Stimulated activated naive CD8-positive, alpha-beta T cell treated with anti-CD3 and anti-CD28 coated beads, Interleukin-15, Interleukin-2, amounts not matched to agents 100 ng/mL and 50 ng/mL, for 24 hours (primary cell): Measurements from ENCODE around the gene KIF23.

Experiments used
- H3K27ac Mint-ChIP-seq: one replicate; pipeline ENCODE4 v1.8.0; 2021; ENCODE audit warnings: mild to moderate bottlenecking, mixed read lengths
- H3K27me3 Mint-ChIP-seq: one replicate; pipeline ENCODE4 v1.8.0; 2021; ENCODE audit warnings: mixed read lengths
- H3K36me3 Mint-ChIP-seq: one replicate; pipeline ENCODE4 v1.8.0; 2021; ENCODE audit warnings: low read depth, mixed read lengths
- H3K4me1 Mint-ChIP-seq: one replicate; pipeline ENCODE4 v1.8.0; 2021; ENCODE audit warnings: low read depth, mixed read lengths
- H3K4me3 Mint-ChIP-seq: one replicate; pipeline ENCODE4 v1.8.0; 2021; ENCODE audit warnings: mild to moderate bottlenecking, mixed read lengths
- H3K9me3 Mint-ChIP-seq: one replicate; pipeline ENCODE4 v1.8.0; 2021; ENCODE audit warnings: mixed read lengths

KIF23 gene

DNA sequence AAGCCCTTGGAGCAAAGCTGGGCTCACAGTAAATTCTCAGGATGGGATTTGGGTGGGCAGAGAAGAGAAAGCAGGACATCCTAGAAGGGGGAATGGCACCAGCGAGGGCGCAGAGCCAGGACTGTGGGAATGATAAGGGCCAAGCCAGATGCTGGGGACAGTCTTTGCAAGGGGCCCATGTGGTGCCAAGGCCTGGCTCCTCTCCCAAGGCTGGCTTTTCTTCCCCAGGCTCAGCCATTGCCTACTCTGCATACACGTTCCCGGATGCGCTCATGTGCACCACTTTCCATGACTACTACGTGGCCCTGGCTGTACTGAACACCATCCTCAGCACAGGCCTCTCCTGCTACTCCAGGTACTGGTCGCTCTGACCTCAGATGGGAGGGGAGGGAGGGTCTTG lies 24.7 kb upstream of the KIF23 start:
- no peaks in the 10 kb centered on the region for H3K27me3 Mint-ChIP-seq
- no peaks in the 10 kb centered on the region for H3K9me3 Mint-ChIP-seq
- no peak overlapping the region for H3K27ac Mint-ChIP-seq
- H3K4me3 Mint-ChIP-seq, result no peak overlapping the region
- peaks cover 5% of the 10 kb centered on the region for H3K4me1 Mint-ChIP-seq
- H3K36me3 Mint-ChIP-seq, result no peaks in the 10 kb centered on the region

DNA sequence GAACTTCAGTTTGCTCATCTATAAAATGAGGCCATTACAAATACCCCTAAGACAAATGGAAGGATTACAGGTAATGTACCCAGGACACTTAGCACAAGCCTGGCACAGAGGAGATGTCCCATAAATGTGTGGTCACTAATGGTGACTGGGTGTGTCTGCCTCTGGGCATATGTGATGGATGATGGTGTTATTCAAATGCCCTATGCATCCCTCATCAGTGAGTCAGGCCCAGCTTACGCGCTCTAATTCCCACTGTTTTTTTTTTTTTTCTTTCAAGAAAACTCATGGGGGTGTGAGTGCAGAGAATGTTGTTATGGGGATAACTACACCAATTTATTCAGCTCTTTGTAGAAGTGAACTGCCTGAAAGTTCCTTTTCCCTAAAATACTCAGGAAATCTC lies 23.6 kb upstream of the KIF23 start:
- no peaks in the 10 kb centered on the region for H3K36me3 Mint-ChIP-seq
- no peak overlapping the region for H3K27ac Mint-ChIP-seq
- no peaks in the 10 kb centered on the region for H3K9me3 Mint-ChIP-seq
- no peaks in the 10 kb centered on the region for H3K27me3 Mint-ChIP-seq
- no peak overlapping the region for H3K4me3 Mint-ChIP-seq
- peaks cover 7% of the 10 kb centered on the region for H3K4me1 Mint-ChIP-seq

DNA sequence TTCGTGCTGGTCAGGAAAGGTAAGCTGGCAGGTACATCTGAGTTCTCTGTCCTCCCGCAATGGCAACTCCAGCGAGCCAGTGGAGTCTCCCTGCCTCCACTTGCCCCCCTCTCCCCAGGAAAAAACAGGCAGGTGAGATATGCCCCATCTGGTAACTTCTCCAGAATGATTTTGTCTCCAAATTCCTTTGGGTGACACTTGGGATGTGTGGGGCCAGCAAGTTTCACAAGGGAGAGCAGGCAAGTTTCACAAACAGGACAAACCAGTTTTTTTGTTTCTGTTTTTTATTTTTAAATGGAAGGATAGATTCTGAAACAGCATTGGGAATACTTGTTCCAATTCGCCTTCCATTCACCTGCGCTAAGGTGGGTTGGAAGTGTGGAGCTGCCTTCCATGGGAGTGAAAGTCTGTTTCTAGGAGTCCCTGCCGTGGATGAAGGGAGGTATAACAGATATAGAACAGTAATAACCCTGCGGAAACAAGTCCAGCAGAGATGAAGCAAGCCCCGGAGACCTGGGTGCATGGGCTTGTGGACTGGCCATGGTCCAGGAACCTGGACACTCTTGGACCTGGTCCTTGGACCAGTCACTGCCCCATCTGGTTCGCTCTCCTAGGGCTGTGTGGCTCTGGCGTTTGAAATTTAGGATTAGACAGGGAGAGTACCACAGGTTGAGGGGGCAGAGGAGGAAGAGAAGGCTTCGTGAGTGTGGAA lies 22.9 kb upstream of the KIF23 start:
- Mint-ChIP-seq H3K27me3 (no peaks in the 10 kb centered on the region), H3K4me1 (peaks cover 7% of the 10 kb centered on the region), H3K9me3 (no peaks in the 10 kb centered on the region), H3K27ac (no peak overlapping the region), H3K4me3 (no peak overlapping the region), H3K36me3 (no peaks in the 10 kb centered on the region)

DNA sequence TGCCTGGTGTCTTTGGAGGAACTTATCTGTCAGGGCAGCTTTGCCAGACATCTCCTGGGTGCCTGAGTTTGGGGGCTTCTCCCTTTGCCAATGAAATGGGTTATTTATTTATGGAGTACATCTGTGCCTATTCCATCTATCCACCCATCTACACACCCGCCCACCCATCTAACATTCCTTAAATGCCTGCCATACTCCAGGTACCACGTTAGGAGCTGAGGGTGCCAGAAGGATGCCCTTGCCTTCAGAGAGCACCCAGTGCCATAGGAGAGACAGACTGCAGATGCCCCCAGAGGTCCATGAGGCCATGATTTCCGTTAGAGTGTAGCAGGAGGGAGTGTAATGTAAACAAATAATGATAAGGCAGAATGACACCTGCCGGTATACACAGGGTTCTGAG lies 21.8 kb upstream of the KIF23 start:
- no peaks in the 10 kb centered on the region for H3K9me3 Mint-ChIP-seq
- H3K4me1 Mint-ChIP-seq, result peaks cover 7% of the 10 kb centered on the region
- no peak overlapping the region for H3K27ac Mint-ChIP-seq
- no peak overlapping the region for H3K4me3 Mint-ChIP-seq
- no peaks in the 10 kb centered on the region for H3K36me3 Mint-ChIP-seq
- H3K27me3 Mint-ChIP-seq, result no peaks in the 10 kb centered on the region

DNA sequence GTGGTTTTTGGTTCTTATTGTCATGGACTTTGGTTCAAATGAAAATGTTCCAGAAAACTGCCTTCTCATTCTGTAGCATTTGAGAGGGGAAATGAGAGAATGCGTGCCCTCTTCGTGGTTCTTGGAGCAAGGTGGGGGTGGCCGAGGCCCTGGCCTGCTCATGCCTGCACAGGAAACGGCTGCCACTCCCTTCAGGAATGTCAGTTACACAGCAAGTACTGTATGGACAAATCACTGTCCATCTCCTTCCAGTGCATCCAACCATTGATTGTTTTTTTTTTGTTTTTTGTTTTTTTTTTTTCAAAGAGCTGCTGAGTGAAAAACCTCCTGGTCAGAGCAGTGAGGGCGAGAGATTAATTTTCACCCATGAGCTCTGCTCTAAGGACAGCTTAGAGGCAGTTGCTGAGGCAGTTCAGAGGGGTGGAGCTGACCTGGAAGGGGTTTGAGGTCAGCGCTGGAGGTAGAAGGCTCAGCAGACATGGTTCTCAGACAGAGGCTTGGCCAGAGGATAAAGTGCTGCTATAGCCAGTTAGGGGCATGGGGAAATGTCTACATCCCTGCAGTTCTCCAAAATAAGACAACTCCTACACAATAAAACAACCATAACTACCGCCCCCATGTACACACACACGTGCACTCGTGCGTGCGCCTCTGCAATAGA lies 20.2 kb upstream of the KIF23 start:
- no peaks in the 10 kb centered on the region for H3K27me3 Mint-ChIP-seq
- no peak overlapping the region for H3K4me3 Mint-ChIP-seq
- no peaks in the 10 kb centered on the region for H3K36me3 Mint-ChIP-seq
- peak overlapping the region; percentile 38 for H3K27ac Mint-ChIP-seq
- H3K9me3 Mint-ChIP-seq, result no peaks in the 10 kb centered on the region
- H3K4me1 Mint-ChIP-seq, result peaks cover 7% of the 10 kb centered on the region

DNA sequence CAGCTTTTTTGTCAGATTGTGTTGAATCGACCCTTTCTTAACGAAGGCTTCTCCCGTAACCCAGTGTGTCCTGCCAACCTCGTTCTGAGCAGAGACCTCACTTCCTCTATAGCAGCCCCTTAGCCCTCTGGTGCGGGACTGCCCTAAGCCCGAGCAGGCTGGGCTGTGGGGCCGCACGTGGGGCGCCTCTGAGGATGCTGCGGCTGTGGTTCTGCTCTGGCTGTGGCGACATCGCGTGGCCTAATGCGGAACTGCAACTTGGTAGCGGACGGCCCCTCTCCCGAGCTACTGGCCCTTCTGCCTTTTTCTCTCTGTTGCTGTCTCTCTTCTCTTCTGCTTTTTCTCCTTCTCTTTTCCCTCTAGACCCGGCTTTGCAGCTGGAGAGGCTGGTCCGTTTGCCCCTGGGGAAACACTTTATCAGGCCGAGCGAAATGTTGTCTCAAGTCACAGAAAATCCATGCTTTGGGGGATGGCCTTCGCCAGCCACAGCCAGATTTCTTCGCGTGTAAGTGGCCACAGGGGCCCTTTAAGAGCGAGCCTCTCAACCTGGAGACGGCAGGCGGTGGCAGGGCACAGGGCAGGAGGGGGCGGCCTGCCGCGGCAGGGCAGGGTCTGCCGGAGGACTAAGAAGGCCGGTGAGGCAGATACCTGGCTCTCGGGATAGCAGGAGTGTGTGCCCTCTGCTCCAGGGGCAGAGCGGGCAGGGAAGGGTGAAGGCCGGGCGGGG lies 19.4 kb upstream of the KIF23 start:
- no peak overlapping the region for H3K4me3 Mint-ChIP-seq
- no peaks in the 10 kb centered on the region for H3K9me3 Mint-ChIP-seq
- H3K36me3 Mint-ChIP-seq, result no peaks in the 10 kb centered on the region
- H3K27ac Mint-ChIP-seq, result peak overlapping the region; percentile 38
- H3K27me3 Mint-ChIP-seq, result no peaks in the 10 kb centered on the region
- peaks cover 7% of the 10 kb centered on the region for H3K4me1 Mint-ChIP-seq

DNA sequence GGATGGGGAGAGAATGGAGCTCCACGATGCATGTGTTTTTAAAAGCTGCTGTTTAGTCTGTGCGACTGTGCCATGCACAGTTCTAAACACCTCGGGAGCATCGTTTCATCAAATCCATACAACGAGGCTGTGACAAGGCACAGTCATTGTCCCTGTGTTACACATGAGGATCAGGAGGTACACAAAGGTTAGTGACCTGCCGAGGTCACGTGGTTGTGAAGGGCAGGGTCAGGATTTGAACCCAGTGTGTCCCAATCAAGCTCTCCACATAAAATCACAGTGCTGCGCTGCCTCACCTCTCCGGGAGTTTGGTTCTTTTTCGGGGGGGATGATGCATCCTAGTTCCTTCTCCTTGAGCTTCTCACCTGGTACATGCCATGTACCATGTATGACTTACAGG lies 18.7 kb upstream of the KIF23 start:
- H3K4me3 Mint-ChIP-seq, result no peak overlapping the region
- H3K27ac Mint-ChIP-seq, result no peak overlapping the region
- no peaks in the 10 kb centered on the region for H3K9me3 Mint-ChIP-seq
- peaks cover 9% of the 10 kb centered on the region for H3K4me1 Mint-ChIP-seq
- H3K27me3 Mint-ChIP-seq, result no peaks in the 10 kb centered on the region
- H3K36me3 Mint-ChIP-seq, result no peaks in the 10 kb centered on the region

DNA sequence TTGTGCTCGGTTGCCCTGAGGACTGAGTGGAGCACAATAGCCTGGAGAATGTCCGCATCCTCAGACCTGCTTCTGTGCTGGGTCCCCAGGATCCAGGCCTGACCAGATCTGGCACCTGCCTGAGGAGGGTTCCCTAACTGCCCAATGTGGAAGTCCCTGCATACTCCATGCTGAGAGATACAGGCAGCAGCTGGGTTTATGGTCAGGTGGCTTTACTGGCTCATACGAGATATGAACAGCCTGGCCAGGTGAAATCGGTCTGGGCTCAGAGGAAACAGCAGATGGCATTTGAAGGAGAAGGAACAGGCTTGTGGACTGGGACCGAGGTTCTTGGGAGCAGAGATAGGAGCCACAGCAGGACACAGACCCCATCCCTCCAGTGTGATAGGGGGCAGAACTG lies 18.2 kb upstream of the KIF23 start:
- Mint-ChIP-seq H3K9me3 (no peaks in the 10 kb centered on the region), H3K27me3 (no peaks in the 10 kb centered on the region), H3K27ac (no peak overlapping the region), H3K36me3 (no peaks in the 10 kb centered on the region), H3K4me1 (peaks cover 14% of the 10 kb centered on the region), H3K4me3 (no peak overlapping the region)

DNA sequence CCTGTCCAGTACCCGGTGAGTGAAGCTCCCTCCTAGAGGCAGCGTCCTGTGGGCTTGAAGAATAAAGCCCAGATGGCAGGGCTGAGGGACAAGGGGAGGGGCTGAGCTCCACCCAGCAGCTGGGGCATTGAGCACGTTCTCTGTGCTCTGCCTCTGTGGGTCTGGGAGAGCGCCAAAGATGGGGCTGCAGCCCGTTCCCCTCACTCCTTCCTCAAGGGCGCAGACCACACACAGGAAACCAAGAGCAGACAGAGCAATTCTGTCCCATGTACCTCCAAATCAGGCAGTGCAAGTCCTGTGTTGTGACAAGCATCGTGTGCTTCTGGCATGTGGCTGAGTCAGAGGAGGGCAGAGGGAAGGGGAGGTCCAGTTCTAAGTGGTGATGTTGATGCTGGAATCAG lies 15.7 kb upstream of the KIF23 start:
- H3K27ac Mint-ChIP-seq, result no peak overlapping the region
- no peaks in the 10 kb centered on the region for H3K36me3 Mint-ChIP-seq
- H3K9me3 Mint-ChIP-seq, result no peaks in the 10 kb centered on the region
- H3K27me3 Mint-ChIP-seq, result peaks cover 3% of the 10 kb centered on the region
- H3K4me3 Mint-ChIP-seq, result no peak overlapping the region
- H3K4me1 Mint-ChIP-seq, result peaks cover 18% of the 10 kb centered on the region

DNA sequence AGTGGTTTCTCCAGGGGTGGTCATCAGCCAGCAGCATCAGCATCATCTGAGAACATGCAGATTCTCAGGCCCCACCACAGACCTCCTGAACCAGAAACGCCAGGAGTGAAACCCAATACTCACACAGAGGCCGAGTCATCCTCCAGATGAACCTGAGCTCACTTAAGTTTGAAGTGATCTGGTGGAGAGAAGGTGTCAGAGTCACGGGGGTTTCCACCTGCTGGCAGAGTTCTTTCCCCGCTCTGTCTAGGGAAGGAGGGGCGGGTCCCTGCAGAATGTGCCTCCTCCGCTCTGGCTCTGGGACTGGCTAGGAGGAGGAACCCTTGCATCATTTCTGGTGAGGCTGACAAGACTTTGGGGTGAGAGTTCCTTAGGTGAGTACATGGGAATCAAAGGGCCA lies 13.3 kb upstream of the KIF23 start:
- H3K4me3 Mint-ChIP-seq, result no peak overlapping the region
- no peak overlapping the region for H3K27ac Mint-ChIP-seq
- no peaks in the 10 kb centered on the region for H3K36me3 Mint-ChIP-seq
- peaks cover 11% of the 10 kb centered on the region for H3K4me1 Mint-ChIP-seq
- H3K9me3 Mint-ChIP-seq, result no peaks in the 10 kb centered on the region
- peaks cover 12% of the 10 kb centered on the region for H3K27me3 Mint-ChIP-seq

DNA sequence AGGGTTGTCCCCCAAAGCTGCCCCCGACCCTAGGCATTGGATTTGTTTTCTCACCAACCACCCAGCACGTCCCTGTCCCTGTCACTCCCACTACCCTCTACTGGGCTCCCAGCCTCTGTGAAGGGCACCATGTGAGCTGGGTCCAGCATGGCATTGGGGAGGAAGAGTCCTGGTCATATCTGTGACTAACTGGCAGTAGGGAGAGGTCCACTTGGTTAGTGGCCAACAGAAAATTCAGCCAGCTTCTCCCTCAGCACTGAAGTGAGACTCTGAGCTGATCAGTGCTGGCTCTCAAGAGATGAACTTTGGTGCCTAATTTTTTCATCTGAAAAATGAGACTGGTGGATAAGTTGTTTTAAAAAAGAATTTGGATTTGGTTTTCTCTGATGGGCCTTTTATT lies 11.3 kb upstream of the KIF23 start:
- no peak overlapping the region for H3K27ac Mint-ChIP-seq
- peaks cover 11% of the 10 kb centered on the region for H3K4me1 Mint-ChIP-seq
- no peaks in the 10 kb centered on the region for H3K36me3 Mint-ChIP-seq
- peaks cover 15% of the 10 kb centered on the region for H3K27me3 Mint-ChIP-seq
- no peak overlapping the region for H3K4me3 Mint-ChIP-seq
- no peaks in the 10 kb centered on the region for H3K9me3 Mint-ChIP-seq

DNA sequence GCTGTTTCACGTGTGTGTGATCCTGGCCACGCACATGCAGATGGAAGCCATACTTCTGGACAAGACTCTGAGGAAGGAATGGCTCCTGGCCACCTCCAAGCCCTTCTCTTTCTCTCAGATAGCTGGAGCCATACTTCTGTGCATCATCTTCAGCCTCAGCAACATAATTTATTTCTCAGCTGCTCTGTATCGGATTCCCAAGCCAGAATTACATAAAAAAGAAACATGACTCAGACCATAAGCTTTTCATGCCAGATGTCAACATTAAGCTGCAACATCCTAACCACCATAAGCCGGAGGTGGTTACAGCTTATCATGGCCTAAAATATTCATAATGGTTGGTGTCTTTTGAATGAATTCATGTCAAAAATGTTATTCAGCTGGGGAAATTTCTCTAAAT lies 10.6 kb upstream of the KIF23 start:
- no peaks in the 10 kb centered on the region for H3K36me3 Mint-ChIP-seq
- no peak overlapping the region for H3K4me3 Mint-ChIP-seq
- no peaks in the 10 kb centered on the region for H3K9me3 Mint-ChIP-seq
- no peak overlapping the region for H3K27ac Mint-ChIP-seq
- H3K4me1 Mint-ChIP-seq, result peaks cover 11% of the 10 kb centered on the region
- H3K27me3 Mint-ChIP-seq, result peaks cover 21% of the 10 kb centered on the region

DNA sequence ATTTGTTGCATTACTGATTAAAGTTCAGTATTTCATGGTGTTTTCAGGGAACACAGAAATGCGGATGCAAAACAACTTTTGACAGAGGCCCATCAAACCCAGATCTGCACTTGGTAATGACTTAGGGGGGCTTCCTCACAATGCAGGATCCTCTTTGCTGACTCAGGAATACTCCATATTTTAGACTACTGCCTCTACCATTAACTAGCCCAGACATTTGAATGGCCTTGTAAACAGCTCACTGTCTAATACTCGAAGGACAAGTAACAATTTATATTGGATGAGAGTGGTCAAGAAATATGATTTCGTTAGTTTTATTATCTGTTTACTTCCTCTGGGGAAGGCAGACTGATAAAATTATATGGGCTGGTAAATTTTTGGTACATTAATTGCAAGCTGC lies 9.0 kb upstream of the KIF23 start:
- Mint-ChIP-seq H3K36me3 (no peaks in the 10 kb centered on the region), H3K4me3 (no peak overlapping the region), H3K9me3 (no peaks in the 10 kb centered on the region)

DNA sequence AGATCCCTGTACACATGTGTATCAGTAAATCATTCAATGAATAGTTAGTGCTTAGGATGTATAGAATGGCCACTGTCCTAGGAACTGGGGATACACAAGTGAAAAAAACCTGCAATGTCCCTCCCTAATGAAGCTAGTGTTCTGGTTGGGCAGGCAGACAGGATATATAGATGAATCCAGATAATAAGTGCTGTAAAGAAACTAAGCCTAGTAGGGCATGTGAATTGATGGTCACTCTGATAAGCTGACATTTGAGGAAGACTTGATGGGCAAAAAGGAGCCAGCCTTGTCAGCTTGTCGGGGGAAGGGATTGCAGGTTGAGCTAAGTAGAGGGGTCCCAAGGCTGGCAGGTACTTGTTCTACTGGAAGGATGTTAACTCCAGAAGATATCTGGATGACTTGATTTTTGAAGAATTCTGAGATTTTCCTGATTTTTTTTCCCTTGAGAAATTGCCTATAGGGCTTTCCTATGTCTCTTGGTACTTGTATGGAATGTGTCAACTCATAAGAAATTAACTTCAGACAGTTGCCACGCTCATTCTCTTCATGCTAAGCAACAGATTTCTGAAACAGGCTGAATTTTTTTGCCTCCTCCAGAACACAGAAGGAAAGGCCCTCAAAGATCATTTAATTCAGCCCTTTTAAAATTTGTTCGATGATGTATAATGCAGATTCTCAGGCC lies 6.3 kb upstream of the KIF23 start:
- Mint-ChIP-seq H3K4me3 (no peak overlapping the region), H3K36me3 (no peaks in the 10 kb centered on the region), H3K27me3 (peaks cover 24% of the 10 kb centered on the region), H3K9me3 (no peaks in the 10 kb centered on the region), H3K4me1 (no peaks in the 10 kb centered on the region), H3K27ac (no peak overlapping the region)

More for the DNA sequence above, 9.0 kb upstream of the KIF23 start:
- Mint-ChIP-seq H3K27me3 (peaks cover 24% of the 10 kb centered on the region), H3K27ac (no peak overlapping the region), H3K4me1 (peaks cover 11% of the 10 kb centered on the region)

DNA sequence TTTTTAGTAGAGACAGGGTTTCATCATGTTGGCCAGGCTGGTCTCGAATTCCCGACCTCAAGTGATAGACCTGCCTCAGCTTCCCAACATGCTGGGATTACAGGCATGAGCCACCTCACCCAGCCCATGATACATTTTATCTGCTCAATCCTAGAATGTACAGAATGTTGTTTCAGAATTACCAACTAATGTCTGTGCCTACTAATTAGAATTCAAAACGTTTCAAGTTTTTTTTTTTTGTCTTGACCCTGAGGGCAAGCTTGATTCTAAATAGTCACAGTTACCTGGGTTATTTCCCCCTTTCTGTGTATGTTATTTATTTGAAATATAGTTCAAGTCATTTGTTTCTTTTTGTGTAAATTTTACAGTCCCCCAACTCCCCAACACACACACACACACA lies 5.3 kb upstream of the KIF23 start:
- no peak overlapping the region for H3K4me3 Mint-ChIP-seq
- H3K27ac Mint-ChIP-seq, result no peak overlapping the region
- H3K36me3 Mint-ChIP-seq, result no peaks in the 10 kb centered on the region
- peaks cover 18% of the 10 kb centered on the region for H3K27me3 Mint-ChIP-seq
- H3K4me1 Mint-ChIP-seq, result peaks cover 9% of the 10 kb centered on the region
- H3K9me3 Mint-ChIP-seq, result no peaks in the 10 kb centered on the region
